GM19043 (cell line): ENCODE measurements around the gene ARHGAP15.

ENCODE experiments used
- ATAC-seq: cut with Tn5 transposase; IDR thresholded peaks from one replicate; pipeline ENCODE4 v1.9.1; 2021; ENCODE audit warnings: low read depth; ENCODE audit not compliant: unreplicated experiment

Gene ARHGAP15

DNA sequence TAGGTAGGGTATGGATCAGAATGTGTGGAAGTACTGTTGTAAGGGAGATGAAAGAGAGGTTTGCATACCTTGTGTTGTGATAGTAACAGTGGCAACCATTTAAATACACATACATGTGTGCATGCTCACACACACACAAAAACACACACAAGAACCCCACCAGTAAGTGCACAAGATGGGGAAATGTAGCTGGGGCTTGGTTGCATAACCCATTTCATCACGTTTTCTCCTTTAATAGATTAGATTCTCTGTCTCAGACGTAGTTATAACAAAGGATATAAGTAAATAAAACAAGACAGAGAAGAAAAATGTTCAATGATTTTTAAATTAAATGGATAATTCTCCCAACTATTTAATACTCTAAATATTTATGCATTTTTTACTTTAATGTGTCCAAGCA lies 13.4 kb downstream of the ARHGAP15 start:
- no peak for ATAC-seq

DNA sequence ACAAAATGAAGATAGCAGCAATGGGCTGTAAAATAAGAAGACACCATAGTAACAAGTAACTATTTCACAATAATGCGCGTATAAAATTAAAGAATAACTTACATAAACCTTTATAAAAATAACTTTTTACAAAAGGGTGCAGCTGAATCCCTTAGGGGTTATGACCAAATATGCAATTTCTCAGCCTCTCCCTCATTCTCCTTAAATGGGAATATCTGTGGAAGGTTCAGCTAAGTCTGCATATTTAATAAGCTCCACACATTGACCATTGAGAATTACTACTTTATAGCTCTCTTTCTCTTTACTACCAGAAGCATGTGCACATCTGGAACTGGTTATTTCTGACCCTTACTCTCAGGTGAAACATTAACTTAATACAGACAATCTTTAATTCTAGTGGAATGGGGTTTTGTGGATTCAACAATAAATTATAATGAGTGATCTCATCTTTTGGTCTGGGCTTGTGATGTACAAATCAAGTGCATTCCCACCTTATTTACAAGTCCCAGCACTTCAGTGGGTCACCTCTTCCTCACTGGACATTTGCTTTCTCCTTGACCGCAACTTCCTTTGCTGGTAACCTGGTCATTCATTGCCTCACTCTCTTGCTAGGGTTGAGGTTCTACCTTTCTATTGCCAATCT lies 15.7 kb downstream of the ARHGAP15 start:
- no peak for ATAC-seq

DNA sequence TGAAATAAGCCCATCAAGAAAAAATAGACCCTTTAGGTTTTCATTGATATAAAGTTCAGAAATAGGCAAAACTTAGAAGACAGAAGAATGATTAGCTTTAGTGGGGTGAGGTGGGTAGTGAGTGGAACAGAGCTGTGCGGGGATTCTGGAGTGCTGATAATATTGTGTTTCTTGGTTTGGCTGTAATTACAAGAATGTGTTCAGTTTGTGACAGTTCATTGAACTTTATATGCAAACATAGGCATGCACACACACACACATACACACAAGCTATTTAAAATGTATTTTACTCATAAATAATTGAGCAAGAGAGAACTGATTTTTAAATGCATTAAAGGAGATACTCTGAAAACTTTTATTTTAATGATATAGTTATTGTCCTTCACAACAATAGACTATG lies 17.1 kb downstream of the ARHGAP15 start:
- no peak for ATAC-seq

DNA sequence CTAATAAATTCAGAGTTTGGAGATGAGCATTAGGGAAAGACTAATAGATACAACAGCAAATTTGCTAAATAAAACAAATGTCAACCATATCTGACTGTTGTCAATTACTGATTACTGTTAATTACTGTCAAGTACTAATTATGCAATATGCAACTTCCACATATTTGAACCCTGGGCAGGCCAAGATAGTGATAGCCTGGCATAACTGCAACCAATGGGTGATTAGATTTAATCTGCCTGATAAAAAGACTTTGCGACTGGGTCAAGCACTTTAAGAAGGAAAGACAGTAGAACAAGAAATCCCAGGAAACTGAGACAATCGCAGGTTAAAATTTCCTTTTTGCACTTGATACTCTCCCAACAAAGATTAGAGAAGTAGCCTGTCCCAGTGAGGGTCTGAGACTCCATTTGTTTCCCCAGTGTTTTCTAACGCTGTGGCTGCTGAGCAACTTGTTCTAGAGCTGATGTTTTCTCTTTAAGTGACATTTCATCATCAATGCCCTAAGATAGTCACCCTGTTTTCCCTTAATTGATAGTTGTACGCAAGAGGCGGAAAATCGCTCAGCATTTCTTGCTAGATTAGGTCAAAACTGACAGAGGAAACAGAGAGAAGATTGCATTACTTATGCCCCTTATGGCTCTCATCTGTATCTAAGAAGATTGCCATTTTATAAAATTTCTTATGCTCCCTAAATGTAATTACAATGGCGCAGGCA lies 17.8 kb downstream of the ARHGAP15 start:
- ATAC-seq, result no peak

DNA sequence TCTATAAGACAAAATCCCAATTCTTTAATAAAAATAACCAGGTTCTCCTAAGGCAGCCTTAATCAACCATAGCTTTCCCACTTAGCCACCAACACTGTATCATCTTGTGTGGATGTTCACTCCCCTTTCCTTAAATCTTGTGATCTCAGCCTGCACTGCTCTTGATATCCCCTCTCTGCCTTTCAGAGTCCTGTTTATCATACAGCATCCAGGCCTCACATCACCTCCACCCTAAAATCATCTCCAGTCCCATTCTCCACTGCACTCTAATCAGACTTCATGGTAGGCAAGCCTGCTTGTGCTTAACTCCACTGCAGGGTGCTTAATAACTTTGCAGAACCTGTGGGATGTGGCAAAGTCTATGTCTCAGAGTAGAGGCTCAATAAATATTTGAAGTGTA lies 18.8 kb downstream of the ARHGAP15 start:
- no peak for ATAC-seq

DNA sequence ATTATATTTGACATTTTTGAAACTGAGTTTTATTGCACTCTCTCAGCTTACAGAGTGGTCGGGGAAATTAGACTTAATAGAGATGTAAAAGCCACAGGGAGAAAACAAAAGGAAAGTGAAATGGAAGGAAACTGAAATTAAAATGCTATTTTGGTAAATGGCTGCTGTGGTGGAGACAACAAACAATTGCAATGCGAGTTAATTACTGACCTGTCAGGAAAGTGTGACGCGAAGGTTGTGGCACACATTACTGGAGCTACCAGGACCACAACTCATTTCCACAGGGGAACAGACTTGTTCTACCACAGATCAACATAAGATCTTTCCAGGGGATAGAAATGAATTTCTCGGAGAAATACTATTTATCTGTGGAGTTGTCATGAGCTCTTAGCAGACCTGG lies 19.5 kb downstream of the ARHGAP15 start:
- ATAC-seq, result peak; percentile 51

DNA sequence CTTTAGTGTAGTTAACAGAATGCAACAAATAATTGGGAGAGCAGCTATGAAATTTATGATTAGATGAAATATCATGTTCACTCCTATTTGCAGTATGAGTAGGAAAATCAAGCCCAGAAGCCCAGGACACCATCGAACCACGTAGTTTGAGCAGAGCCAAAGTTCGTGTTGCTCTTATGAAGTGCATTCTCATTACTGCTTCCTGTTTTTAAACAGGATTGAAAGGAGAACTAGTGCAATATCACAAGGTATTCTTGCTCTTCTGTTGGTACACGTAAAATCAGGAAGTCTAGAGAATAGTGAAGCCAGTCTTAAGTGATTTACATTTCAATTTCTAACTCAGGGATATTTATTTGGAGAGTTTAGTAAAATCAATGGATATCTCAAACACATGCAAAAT lies 21.1 kb downstream of the ARHGAP15 start:
- ATAC-seq, result peak; percentile 59

DNA sequence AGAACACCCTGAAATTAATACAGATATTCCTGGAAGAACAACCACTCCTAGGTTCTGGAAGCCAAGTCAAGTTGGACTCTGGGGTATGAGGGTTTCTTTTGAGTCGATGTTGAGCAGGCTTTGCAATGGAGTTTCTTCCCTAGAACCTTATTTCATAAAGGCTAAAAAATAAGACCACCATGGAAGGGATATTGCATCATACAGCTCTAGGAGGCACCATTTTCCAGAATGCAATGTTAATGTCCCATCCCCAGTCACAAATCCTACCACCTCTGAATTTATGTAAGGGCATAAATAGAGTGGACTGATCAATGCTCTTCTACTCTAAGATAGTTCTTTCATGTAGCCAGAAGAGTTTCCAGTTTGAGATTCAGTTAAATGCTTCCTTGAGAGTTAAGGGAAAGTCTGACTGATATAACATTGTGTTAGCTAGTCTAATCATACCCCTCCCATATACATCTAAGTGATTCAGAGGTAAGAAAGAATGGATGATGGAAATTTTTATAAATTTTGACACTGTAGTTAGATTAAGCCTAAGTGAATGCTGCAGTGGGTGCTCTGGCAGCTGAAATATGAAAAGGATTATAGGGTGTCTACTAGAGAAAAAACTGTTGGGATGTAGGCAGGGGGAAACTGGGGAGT lies 22.0 kb downstream of the ARHGAP15 start:
- no peak for ATAC-seq

DNA sequence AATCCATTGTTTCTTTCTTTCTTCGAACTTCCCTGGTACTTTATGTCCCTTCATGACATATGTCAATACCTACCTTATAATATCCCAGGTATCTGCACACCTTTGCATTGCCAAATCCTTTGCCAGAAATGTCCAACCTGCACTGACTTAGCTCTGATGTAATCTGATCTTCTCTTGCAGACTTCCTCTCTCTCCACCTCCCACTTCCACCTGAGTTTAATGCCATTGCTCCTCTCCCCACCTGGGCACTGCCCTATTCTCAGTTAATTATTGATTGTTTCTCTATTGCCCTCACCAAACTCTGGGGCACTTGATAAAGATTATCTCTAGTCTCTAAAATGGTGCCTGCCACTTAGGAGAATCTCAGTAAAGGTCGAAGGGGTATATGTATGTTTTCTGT lies 23.0 kb downstream of the ARHGAP15 start:
- no peak for ATAC-seq

DNA sequence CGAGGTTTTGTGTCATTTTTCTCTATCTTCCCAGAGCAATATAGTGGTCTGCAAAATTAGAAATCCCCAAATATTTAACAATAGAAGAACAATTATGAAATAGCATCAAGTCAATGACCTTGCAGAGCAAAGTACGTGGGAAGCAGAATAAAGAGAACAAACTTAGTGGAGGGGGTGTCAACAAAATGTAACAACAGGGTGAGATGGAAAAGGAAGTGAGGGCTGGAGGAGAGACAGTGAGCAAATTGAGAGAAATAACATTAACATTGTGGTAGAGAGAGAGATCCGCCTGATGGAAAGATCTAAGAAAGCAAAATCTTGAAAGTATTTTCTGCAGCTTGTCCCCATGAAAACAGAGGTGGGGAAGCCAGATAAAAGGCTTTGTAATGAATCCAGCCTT lies 23.4 kb downstream of the ARHGAP15 start:
- ATAC-seq, result no peak

DNA sequence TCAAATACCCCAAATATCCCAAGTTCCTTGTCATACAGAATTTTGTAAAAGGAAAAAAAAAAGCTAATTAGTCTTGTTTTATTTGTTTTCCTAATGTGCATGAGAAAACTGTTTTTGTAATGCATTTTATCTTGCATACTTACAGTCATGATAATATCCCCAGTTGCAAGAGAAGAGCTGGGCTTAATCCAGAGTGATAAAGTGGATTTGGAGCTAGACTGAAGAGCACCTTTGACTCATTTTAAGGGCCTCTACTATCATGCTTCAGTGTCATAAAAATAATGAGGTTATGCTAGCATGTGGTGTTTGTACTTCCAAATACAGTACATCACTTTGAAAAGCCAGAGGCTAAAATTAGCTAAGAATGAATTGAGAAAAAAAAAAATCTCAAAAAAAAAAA lies 26.4 kb downstream of the ARHGAP15 start:
- ATAC-seq, result no peak

DNA sequence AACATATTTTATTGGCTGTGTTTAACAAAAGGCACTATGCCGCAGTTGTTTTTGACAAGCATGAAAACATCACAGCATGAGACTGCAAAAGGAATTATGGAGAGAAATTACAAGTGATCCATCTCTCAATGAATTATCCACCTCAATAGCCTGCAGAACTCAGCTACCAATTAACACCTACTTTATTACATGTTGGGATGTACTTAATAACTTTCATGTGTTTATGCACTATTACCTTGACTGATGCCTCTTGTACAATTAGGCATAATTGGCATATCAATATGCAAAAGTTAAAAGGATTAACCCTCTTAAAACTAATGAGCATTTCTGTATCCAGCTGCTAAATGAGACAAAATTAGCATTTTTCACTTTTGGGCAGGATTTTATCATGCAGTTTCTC lies 27.8 kb downstream of the ARHGAP15 start:
- ATAC-seq, result no peak

DNA sequence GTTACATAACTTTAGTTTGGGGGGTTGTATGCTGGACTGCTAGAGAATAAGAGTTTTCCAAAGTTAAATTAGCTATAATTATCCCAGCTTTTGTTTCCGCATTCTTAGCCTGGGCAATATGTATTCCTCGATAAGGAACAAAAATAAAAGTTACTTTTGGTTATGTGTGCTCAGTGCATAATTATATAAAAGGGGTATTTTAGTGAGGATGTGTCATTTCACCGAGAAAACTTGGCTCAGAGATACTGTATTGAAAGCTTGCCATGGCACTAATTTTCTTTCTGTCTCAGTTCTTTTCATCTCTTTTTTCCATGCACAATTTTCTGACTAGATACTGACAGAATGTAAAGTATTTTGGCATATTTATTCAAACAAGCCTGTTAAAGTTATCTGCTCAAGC lies 28.2 kb downstream of the ARHGAP15 start:
- no peak for ATAC-seq

DNA sequence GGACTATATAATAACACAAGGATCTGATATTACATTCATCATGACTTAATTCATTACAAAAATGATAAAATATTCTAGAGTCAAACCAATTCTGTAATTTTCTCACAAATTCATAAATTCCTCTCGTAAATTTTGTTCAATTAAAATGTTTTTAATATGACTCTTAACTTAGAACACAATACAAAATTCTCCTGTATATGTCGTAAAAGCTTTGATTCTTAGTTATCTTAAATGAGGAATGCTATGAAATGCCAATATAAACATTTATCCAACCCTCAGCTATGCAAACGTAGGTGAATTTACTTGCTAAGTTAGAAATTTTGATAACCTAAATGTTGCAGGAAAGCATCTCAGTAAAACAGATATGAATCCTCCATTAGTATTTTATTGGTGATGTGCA lies 28.9 kb downstream of the ARHGAP15 start:
- no peak for ATAC-seq

DNA sequence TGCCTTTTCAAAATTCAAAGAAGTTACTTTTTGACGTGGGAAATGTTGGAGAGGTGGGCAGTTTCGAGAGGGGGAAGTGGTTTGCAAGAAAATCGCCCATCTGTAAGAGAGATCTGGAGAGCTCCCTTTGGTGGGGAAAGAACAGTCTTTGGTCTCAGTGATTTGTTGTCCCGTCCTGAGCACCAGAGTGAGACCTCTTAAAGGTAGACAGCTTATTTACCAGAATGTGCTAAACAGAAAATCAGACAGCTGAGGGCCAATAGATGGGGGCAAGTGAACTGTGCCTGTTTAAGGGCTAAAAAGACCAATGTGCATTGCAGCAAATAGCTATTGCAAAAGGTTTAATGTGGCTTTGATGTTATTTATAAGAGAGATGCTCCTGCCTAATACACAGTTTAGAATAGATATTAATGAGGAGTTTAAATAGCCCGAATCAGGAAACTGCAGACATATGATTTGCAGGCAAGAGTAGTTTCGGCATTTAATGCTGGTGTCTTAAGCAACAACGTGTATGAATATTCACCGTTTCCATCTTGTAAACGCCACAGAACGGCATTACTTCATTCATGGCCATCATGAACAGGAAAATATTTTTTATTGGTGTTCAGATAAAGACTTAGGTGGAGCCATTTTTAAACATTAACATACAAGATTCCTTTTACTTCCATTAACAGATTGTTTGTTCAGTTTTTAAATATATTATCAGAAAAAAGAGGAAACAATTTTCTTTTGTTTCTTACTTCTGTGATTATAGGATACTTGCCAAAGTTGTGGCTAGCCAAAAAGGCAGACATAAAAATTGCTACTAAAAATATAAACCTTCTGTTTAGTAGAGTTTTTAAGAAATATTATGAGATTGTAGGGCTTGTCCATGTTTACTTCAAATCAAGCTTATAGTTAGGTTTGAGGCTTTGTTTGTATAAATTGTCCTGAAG lies 29.6 kb downstream of the ARHGAP15 start:
- peak; percentile 39 for ATAC-seq

DNA sequence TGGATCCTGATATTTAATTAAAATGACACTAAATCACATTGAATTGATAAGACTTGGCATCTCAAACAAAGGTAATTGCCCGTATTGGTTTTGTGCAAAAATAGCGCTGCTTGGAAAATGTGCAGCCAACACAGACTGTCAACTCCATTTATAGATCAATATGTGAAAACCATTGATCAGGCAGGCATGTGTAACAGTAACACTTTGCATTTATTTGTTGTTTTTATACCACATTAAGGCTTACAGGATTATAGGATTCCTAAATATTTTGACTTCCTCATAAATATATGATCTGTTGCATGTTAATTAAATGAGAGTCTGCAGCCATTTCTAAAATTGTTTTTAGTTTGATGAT lies 30.2 kb downstream of the ARHGAP15 start:
- no peak for ATAC-seq

DNA sequence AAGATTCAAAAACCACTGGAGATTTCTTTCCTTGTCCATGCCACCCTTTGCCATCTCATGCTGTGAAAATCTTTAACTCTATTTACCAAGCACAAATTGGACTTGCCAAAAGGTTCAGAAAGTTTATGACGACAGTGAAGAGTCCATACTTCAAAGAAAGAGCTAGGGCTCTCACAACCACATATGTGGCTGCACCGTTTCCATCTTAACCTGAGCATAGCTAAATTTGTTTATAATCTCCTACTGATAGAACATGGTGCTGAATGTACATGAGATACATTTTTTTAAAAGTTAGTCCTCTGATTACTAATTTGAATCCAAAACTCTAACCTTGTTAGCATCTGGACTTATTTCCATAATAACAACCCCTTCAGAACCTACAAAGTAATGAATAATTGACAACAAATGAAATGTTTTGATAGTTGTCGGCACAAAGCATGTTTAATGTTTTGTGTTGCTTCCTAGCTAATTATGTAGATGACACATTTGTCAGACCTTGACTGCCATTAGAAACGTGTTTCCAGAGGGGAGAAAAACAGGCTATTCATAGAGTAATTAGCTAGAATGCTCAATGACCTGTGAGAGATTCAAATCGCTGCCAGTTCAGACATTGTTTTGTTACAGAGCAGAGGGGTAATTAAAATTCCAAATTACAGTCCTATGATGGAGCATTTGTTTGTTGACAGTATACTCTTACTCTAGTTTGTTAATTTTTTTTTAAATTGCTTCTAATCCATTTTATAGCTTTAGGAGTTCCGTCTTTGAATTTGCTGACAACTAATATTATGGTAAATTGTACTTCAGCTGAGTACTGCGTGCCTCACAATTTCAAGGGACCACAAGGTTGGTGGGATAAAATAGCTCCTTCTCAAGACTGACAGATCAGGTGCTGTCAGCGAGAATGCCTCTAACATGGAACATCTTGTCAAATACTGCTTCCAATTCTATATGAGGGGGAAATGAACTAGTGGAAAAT lies 31.8 kb downstream of the ARHGAP15 start:
- ATAC-seq, result no peak

DNA sequence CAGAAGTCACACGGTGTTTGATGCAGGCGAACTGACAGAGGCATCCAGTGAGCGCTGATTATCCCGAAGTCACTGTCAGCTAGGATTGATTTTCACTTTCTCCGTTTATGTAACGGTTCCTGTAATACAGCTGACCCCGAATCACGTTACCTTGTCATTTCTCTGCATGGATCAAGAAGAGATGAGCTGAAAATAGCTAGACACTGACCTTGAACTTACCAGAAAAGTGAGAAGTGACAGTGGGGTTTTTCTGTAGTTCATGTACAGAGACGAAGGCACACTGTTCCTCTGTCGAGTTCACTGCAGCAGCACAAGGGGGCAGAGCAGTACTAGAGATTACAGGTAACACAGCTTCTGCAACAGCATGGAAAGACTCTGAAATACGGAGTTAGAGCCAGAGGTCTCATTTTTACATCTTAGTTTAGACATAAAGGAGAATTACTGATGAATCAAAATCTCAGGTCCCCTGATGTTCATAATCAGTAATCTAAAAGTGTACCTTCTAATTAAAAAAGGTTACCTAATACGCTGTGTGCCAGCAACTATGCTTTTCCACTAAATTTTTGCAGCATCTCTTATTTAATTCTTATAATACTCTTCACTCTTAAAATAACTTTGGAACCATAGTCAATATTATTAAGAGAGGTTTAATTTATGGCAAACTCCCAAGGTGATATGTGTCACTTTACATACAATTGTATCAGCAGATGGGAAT lies 33.1 kb downstream of the ARHGAP15 start:
- peak; percentile 76 for ATAC-seq

DNA sequence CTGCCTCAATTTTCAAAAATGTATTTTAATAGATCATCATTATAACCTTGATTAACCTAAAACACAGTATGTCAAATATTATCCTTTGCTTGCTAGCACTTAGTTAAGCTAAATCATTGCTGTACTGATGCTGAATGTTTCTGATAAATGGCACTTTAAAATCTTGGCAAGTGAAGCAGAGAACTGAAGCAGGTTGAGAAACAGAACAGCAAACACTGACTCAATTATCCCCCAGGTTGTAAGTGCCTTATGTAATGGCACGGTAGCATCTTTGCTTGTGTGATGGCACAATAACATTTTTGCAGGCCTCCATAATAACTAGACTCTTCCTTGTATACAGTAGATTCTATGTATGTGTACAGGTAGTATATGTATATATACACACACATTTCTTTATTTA lies 33.8 kb downstream of the ARHGAP15 start:
- ATAC-seq, result no peak
